ENCODE data around the gene OR4D11.
A peak's percentile ranks its signal among the peaks of the same experiment; 100 is the strongest.

Gene OR4D11

DNA sequence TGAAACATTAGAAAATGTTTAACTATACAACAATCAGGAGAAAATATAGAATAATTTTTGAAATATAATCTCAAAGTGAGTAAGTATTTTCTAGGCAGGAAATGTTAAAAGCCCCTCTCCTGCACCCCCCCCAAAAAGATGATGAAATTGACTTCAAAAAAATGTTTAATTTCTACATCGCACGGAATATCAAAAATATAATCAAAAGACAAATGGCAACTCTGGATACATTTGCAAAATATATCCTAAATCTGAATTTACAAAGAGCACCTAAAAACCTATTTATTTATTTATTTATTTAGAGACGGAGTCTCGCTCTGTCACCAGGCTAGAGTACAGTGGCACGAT, 44.9 kb downstream of the OR4D11 start:
- DNase-seq (ENCODE audit: low spot score): no peak

DNA sequence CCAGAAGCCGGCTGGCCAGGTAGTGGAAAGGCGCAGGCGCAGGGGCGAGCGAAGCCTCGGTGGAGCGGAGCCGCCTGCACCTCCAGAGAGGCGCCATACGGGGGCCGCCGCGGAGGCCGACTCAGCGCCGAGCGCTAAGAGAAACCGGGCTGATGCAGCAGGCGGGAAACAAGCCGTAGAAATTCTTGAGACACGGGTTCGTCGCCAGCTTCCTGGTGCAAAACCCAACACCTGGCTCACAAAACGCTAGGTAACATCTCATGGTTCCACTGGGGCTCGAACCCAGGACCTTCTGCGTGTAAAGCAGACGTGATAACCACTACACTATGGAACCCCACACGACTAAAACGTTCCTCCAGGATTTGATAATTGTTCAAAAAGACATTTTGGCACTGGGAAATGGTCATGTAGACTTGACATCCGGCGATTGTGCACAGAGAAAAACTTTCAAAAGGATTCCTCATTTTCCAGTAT, 47.0 kb downstream of the OR4D11 start:
- DNase-seq (ENCODE audit: low spot score): peak; percentile 95

DNA sequence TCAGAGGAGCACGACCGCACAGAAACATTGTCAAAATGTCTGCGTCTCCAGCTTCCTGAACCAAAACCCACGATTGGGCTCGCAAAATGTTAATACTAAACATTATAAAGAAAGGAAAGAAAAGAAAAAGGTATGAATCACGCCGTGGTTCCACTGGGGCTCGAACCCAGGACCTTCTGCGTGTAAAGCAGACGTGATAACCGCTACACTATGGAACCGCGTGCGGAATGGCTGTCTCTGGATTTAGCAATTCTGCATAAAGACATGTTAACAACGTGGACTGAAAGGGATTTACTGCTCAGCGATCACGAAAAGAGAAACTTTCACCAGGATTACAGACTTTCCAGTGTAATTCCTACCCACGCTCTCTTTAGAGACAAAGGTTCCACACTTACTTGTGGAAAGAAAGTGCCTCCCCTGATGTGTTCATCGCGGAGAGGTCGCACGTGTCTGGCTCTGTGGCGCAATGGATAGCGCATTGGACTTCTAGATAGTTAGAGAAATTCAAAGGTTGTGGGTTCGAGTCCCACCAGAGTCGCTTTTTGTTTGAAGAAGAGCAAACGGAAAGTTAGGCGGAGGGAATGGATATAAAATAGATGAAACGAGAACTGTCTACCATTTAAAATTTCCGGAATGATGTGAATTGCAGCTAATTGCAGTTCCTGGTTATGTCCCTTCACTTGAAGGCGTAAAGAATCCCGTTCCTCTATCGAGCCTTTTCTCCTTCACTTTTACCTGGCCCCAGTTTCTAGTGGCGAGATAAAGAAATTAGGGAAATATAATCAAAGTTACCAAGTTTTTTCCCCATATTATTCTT, 47.7 kb downstream of the OR4D11 start:
- peak; percentile 93 for DNase-seq (ENCODE audit: low spot score)

DNA sequence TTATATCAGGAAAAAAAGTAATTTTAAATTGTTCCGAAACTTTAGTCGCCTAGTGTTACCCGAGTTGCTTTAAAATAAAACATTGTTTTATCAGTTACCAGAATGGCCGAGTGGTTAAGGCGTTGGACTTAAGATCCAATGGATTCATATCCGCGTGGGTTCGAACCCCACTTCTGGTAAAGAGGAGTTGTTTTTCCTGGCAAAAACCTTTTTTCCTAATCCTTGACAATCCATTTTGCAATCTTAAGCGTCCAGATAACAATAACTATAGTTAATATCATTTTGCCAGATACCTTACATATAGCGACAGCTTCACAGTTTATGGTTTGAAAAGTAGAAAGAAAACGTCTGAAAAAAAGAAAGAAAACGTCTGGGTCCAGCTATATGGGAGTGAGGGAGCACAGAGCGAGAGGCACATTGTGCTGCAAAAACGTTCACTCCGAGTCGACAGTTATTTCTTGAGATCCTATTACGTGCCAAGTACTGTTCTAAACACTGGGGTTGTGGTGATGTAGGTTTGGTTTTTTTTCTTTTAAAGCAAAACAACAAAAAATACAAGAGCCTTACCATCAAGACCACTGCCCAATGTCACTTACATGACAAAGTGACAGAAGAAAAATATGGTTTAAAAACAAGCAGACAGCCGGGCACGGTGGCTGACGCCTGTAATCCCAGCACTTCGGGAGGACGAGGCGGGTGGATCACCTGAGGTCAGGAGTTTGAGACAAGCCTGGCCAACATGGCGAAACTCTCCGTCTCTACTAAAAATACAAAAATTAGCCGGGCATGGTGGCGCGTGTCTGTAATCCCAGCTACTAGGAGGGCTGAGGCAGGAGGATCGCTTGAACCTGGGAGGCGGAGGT, 48.5 kb downstream of the OR4D11 start:
- DNase-seq (ENCODE audit: low spot score): peak; percentile 87

DNA sequence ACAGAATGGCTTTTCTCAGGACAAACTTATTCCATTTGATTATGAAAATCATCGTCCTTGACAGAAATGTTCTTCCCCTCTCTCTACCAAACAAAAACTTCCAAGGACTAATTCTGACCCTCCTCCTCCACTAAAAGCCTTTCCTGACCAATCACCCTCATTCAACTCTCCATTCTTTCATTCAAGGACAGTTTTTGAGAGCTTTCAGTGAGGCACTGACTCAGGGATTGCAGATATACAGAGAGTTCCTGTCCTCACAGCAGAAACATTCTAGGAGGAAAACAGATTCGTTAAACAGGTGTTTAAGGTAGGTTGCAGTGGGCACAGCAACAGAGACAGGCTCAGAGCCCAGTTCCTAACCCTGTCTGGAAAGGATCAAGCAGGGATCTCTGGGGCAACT, 49.5 kb downstream of the OR4D11 start:
- no peak for DNase-seq (ENCODE audit: low spot score)

DNA sequence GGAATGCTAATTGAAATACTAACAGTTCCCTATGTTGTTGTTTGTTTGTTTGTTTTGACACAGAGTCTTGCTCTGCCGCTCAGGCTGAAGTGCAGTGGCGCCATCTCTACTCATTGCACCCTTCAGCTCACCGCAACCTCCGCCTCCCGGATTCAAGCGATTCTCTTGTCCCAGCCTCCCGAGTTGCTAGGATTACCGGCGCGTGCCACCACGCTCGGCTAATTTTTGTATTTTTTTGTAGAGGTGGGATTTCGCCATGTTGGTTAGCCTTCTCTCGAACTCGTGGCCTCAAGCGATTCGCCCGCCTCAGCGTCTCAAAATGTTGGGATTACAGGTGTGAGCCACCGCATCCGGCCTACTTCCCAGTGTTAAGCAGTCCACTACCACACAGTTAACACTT, 49.9 kb downstream of the OR4D11 start:
- DNase-seq (ENCODE audit: low spot score): no peak
